ENCODE results near the gene CMKLR1. TPM values are rescaled to one million over a fixed set of nuclear protein-coding genes. Genes with fewer than 3 reads are reported as not detected.
A peak's percentile ranks its signal among the peaks of the same experiment; 100 is the strongest.

The CMKLR1 gene
- total and polyA plus RNA-seq, 10 of the 15 experiments (the other 5 are each of a cell fraction or from before 2014, with no cell fraction given) = 13.8 to 52.3 (median 26.2) TPM

- TF ChIP-seq, protein P1, sequence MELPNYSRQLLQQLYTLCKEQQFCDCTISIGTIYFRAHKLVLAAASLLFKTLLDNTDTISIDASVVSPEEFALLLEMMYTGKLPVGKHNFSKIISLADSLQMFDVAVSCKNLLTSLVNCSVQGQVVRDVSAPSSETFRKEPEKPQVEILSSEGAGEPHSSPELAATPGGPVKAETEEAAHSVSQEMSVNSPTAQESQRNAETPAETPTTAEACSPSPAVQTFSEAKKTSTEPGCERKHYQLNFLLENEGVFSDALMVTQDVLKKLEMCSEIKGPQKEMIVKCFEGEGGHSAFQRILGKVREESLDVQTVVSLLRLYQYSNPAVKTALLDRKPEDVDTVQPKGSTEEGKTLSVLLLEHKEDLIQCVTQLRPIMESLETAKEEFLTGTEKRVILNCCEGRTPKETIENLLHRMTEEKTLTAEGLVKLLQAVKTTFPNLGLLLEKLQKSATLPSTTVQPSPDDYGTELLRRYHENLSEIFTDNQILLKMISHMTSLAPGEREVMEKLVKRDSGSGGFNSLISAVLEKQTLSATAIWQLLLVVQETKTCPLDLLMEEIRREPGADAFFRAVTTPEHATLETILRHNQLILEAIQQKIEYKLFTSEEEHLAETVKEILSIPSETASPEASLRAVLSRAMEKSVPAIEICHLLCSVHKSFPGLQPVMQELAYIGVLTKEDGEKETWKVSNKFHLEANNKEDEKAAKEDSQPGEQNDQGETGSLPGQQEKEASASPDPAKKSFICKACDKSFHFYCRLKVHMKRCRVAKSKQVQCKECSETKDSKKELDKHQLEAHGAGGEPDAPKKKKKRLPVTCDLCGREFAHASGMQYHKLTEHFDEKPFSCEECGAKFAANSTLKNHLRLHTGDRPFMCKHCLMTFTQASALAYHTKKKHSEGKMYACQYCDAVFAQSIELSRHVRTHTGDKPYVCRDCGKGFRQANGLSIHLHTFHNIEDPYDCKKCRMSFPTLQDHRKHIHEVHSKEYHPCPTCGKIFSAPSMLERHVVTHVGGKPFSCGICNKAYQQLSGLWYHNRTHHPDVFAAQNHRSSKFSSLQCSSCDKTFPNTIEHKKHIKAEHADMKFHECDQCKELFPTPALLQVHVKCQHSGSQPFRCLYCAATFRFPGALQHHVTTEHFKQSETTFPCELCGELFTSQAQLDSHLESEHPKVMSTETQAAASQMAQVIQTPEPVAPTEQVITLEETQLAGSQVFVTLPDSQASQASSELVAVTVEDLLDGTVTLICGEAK (IDR thresholded peaks at IDR 0.05; ENCODE audit: borderline replicate concordance) = no peak
Observed at GRCh38 chr12:108295641-108296040, 43.5 kb downstream of the CMKLR1 start (continued).

- Histone ChIP-seq H3K79me2 (ENCODE audit: control insufficient read depth, insufficient read depth, low read length) (no peaks in the 10 kb centered on the region), H3K4me2 (ENCODE audit: control insufficient read depth, insufficient read depth) (peak overlapping the region; percentile 9; the same call in 1 of the 2 replicates), H3K27me3 (replicated peaks in 1 of 2; ENCODE audit: control insufficient read depth in 2 of 2, insufficient read depth in 2 of 2, low read length in 1 of 2) (no peaks in the 10 kb centered on the region), H2AFZ (ENCODE audit: control insufficient read depth, low read depth, low read length) (no peak overlapping the region), H3K4me3 (no peak overlapping the region), H4K20me1 (ENCODE audit: control insufficient read depth, insufficient read depth) (no peaks in the 10 kb centered on the region), H3K9ac (ENCODE audit: control insufficient read depth, insufficient read depth, low read length) (no peak overlapping the region), H3K4me1 (ENCODE audit: control insufficient read depth, insufficient read depth, low read length) (peaks cover 20% of the 10 kb centered on the region), H3K36me3 (ENCODE audit: control insufficient read depth in 2 of 2, insufficient read depth in 2 of 2, low read length in 1 of 2) (peaks cover 3 to 13% of the 10 kb centered on the region in 2 experiments; a peak in 3 of 4 replicates), H3K27ac (ENCODE audit: control insufficient read depth, insufficient read depth) (no peak overlapping the region), H3K9me3 (replicated peaks; ENCODE audit: control insufficient read depth, insufficient read depth, low read length) (no peaks in the 10 kb centered on the region)
- SMC1A ChIA-PET (ENCODE audit: uncharacterized antibody, unreplicated experiment) = interaction anchor here (1.1 kb wide), 1 partner anchor 44 kb away, joined by 3 read pairs; no protein-coding TSS in a partner anchor
- FAIRE-seq (no peak), ATAC-seq (no peak), DNase-seq (ENCODE audit: low read depth, low spot score) (no peak)
- CTCF ChIA-PET = interaction anchor here (1.0 to 1.2 kb wide), 2 partner anchors 95 to 206 kb away, joined by 4 read pairs; no protein-coding TSS in a partner anchor
- RAD21 ChIA-PET (ENCODE audit: unreplicated experiment) = interaction anchor here (0.9 kb wide), 1 partner anchor 47 kb away, joined by 3 read pairs; no protein-coding TSS in a partner anchor
- WGBS (ENCODE audit: insufficient coverage, insufficient replicate concordance, low lambda C conversion rate, missing lambda C conversion rate) = 23% methylated on average over 11 of the region's 11 CpGs
- no TSS peak for BruUV-seq (replicated peaks)
- intact Hi-C loops (cut with micrococcal nuclease; ENCODE audit: unreplicated experiment) (no loop called here), in situ Hi-C loops (cut with MboI) (no loop called here)
- POLR2A ChIA-PET = no interaction called here
- no peak for TF ChIP-seq POLR2AphosphoS5 (IDR thresholded peaks at IDR 0.05; ENCODE audit: low read length)
- no peak for TF ChIP-seq JUND (IDR thresholded peaks at IDR 0.05; ENCODE audit: low read depth, low read length)
- no peak for TF ChIP-seq BRCA1 (IDR thresholded peaks at IDR 0.05; ENCODE audit: low read depth, low read length)
- TF ChIP-seq ASH2L (IDR thresholded peaks at IDR 0.05; ENCODE audit: borderline replicate concordance, low read depth) = no peak
- TF ChIP-seq EGR1 (IDR thresholded peaks at IDR 0.05; ENCODE audit: borderline replicate concordance in 1 of 2, low read depth in 2 of 2, low read length in 2 of 2) = no peak
- TF ChIP-seq ZZZ3 (IDR thresholded peaks at IDR 0.05; ENCODE audit: control insufficient read depth, insufficient read length, low read depth) = no peak
- no peak for TF ChIP-seq RAD21 (IDR thresholded peaks at IDR 0.05; ENCODE audit: insufficient read depth, low read depth, low read length)
- TF ChIP-seq, protein P2, sequence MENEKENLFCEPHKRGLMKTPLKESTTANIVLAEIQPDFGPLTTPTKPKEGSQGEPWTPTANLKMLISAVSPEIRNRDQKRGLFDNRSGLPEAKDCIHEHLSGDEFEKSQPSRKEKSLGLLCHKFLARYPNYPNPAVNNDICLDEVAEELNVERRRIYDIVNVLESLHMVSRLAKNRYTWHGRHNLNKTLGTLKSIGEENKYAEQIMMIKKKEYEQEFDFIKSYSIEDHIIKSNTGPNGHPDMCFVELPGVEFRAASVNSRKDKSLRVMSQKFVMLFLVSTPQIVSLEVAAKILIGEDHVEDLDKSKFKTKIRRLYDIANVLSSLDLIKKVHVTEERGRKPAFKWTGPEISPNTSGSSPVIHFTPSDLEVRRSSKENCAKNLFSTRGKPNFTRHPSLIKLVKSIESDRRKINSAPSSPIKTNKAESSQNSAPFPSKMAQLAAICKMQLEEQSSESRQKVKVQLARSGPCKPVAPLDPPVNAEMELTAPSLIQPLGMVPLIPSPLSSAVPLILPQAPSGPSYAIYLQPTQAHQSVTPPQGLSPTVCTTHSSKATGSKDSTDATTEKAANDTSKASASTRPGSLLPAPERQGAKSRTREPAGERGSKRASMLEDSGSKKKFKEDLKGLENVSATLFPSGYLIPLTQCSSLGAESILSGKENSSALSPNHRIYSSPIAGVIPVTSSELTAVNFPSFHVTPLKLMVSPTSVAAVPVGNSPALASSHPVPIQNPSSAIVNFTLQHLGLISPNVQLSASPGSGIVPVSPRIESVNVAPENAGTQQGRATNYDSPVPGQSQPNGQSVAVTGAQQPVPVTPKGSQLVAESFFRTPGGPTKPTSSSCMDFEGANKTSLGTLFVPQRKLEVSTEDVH (IDR thresholded peaks at IDR 0.05; ENCODE audit: low read depth, partially characterized antibody) = no peak
- no peak for TF ChIP-seq MYB (IDR thresholded peaks at IDR 0.05; ENCODE audit: borderline replicate concordance, low read depth, low read length)
- TF ChIP-seq CREM (IDR thresholded peaks at IDR 0.05; ENCODE audit: low read depth) = no peak
Observed at GRCh38 chr12:108289350-108290161, 49.6 kb downstream of the CMKLR1 start.
